ENCODE data around the gene TMEM214.

Gene TMEM214

GRCh38 chr2:27081984-27082772 lies 49.4 kb downstream of the TMEM214 start:
- POLR2A ChIA-PET = interaction anchor here (0.8 to 1.3 kb wide), 2 partner anchors 10 to 31 kb away, joined by 4 to 5 read pairs; partner anchors contain the start of genes AGBL5 and OST4
- TF ChIP-seq, protein P1, sequence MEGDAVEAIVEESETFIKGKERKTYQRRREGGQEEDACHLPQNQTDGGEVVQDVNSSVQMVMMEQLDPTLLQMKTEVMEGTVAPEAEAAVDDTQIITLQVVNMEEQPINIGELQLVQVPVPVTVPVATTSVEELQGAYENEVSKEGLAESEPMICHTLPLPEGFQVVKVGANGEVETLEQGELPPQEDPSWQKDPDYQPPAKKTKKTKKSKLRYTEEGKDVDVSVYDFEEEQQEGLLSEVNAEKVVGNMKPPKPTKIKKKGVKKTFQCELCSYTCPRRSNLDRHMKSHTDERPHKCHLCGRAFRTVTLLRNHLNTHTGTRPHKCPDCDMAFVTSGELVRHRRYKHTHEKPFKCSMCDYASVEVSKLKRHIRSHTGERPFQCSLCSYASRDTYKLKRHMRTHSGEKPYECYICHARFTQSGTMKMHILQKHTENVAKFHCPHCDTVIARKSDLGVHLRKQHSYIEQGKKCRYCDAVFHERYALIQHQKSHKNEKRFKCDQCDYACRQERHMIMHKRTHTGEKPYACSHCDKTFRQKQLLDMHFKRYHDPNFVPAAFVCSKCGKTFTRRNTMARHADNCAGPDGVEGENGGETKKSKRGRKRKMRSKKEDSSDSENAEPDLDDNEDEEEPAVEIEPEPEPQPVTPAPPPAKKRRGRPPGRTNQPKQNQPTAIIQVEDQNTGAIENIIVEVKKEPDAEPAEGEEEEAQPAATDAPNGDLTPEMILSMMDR (IDR thresholded peaks at IDR 0.05; ENCODE audit: control extremely low read depth, extremely low read depth, low read depth, missing control alignments) = no peak
- no peak for DNase-seq (ENCODE audit: extremely low spot score)
- CTCF ChIA-PET = interaction anchor here (0.6 to 9.6 kb wide), 21 partner anchors 10 to 1059 kb away, joined by 3 to 105 read pairs (median 6); partner anchors contain the start of genes AGBL5, OST4, PREB and TMEM214

DNA sequence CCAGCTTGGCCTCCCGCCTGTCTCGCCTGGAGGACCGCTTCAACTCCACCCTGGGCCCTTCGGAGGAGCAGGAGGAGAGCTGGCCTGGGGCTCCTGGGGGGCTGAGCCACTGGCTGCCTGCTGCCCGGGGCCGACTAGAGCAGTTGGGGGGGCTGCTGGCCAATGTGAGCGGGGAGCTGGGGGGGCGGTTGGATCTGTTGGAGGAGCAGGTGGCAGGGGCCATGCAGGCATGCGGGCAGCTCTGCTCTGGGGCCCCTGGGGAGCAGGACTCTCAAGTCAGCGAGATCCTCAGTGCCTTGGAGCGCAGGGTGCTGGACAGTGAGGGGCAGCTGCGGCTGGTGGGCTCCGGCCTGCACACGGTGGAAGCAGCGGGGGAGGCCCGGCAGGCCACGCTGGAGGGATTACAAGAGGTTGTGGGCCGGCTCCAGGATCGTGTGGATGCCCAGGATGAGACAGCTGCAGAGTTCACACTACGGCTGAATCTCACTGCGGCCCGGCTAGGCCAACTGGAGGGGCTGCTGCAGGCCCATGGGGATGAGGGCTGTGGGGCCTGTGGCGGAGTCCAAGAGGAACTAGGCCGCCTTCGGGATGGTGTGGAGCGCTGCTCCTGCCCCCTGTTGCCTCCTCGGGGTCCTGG lies 50.1 kb downstream of the TMEM214 start:
- CTCF ChIA-PET = interaction anchor here (1.2 to 9.6 kb wide), 11 partner anchors 11 to 199 kb away, joined by 3 to 105 read pairs (median 6); partner anchors contain the start of genes AGBL5, OST4, PREB and TRIM54
- no peak for DNase-seq (ENCODE audit: extremely low spot score)
- TF ChIP-seq, protein P1 (IDR thresholded peaks at IDR 0.05; ENCODE audit: control extremely low read depth, extremely low read depth, low read depth, missing control alignments) = no peak
- POLR2A ChIA-PET = interaction anchor here (0.5 kb wide), 1 partner anchor 263 kb away, joined by 6 read pairs; no protein-coding TSS in a partner anchor

- ChIA-PET CTCF (interaction anchor here (0.9 to 9.6 kb wide), 11 partner anchors 11 to 237 kb away, joined by 3 to 105 read pairs (median 5); partner anchors contain the start of genes AGBL5, OST4, PREB and TRIM54), POLR2A (interaction anchor here (0.5 kb wide), 1 partner anchor 262 kb away, joined by 6 read pairs; no protein-coding TSS in a partner anchor)
- TF ChIP-seq, protein P1 (IDR thresholded peaks at IDR 0.05; ENCODE audit: control extremely low read depth, extremely low read depth, low read depth, missing control alignments) = no peak
- DNase-seq (ENCODE audit: extremely low spot score) = no peak
Measured at GRCh38 chr2:27083410-27084296, 50.9 kb downstream of the TMEM214 start.

DNA sequence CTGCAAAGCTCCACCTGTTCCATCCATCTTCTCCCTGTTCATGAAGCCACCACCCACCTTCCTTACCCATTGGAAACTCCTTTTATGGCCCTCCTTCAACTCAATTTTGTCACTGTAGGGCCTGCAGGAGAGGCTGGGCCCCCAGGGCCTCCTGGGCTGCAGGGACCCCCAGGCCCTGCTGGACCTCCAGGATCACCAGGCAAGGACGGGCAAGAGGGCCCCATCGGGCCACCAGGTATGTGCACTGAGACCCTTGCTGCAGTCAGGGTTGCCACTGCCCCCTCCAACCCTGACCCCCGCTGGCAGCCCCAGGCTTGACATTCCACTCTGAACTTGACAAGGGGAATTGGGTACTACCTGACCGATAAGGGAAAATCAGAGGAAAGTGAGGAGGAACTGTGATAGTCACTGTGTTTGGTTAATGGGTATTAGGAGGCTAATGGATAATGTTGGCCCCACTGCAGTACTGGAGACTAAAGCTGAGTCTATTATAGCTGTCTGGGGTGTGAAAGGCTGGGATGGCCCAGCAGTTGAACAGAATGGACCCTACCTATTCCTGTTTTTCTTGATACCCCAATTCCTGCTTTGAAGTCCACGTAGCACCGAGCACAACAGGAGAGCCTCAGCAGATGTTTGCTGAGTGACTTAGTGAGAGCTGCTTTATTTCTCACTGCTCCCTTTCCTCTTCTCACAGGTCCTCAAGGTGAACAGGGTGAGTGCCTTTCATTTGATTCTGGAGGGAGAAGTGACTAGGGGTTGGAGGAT lies 51.7 kb downstream of the TMEM214 start:
- TF ChIP-seq, protein P1 (IDR thresholded peaks at IDR 0.05; ENCODE audit: control extremely low read depth, extremely low read depth, low read depth, missing control alignments) = no peak
- DNase-seq (ENCODE audit: extremely low spot score) = no peak
- POLR2A ChIA-PET = no interaction called here
- CTCF ChIA-PET = interaction anchor here (0.9 to 9.6 kb wide), 12 partner anchors 12 to 238 kb away, joined by 3 to 105 read pairs (median 5); partner anchors contain the start of genes ABHD1, AGBL5, OST4 and TRIM54

GRCh38 chr2:27085062-27085672 lies 52.4 kb downstream of the TMEM214 start:
- no peak for DNase-seq (ENCODE audit: extremely low spot score)
- TF ChIP-seq, protein P1 (IDR thresholded peaks at IDR 0.05; ENCODE audit: control extremely low read depth, extremely low read depth, low read depth, missing control alignments) = no peak
- ChIA-PET CTCF (interaction anchor here (0.6 to 9.6 kb wide), 19 partner anchors 13 to 239 kb away, joined by 3 to 105 read pairs (median 3); partner anchors contain the start of genes ABHD1, AGBL5, MAPRE3 and TRIM54), POLR2A (no interaction called here)
